Astrocyte of the cerebellum (primary cell): ENCODE data around the gene PAQR5.

Experiments
- DNase-seq: peaks from one replicate; pipeline ENCODE4 v3.0.0-alpha.2; 2011; ENCODE audit warnings: low read depth
- H3K4me3 ChIP-seq: 2 replicates; pipeline ENCODE4 v1.5.1; 2011; ENCODE audit warnings: mild to moderate bottlenecking, low read depth, low read length, moderate library complexity
- CTCF ChIP-seq: IDR thresholded peaks from 2 replicates; pipeline ENCODE4 v1.5.1; 2012; ENCODE audit warnings: low read length, low read depth, moderate library complexity, mild to moderate bottlenecking; ENCODE audit errors: missing control alignments
- in situ Hi-C: cut with HindIII; loops from 2 replicates; pipeline ENCODE4 v1.10.0; 2017; ENCODE audit warnings: low sequenced_read_pairs

The PAQR5 gene

GRCh38 chr15:69292826-69293420 lies 5.8 kb upstream of the PAQR5 start:
- DNase-seq = no peak
- TF ChIP-seq CTCF = no peak

GRCh38 chr15:69293741-69294615 lies 4.7 kb upstream of the PAQR5 start:
- DNase-seq = no peak
- no peak overlapping the region for H3K4me3 ChIP-seq
- no peak for TF ChIP-seq CTCF
- in situ Hi-C loops = no loop called here

More at GRCh38 chr15:69292826-69293420, 5.8 kb upstream of the PAQR5 start:
- no peak overlapping the region for H3K4me3 ChIP-seq
- in situ Hi-C loops = no loop called here

GRCh38 chr15:69296606-69297005 lies 2.1 kb upstream of the PAQR5 start:
- no peak for TF ChIP-seq CTCF
- no peak for DNase-seq
- in situ Hi-C loops = no loop called here
- H3K4me3 ChIP-seq = no peak overlapping the region

- in situ Hi-C loops = no loop called here
- DNase-seq = no peak
- H3K4me3 ChIP-seq = no peak overlapping the region
- no peak for TF ChIP-seq CTCF
Observed at GRCh38 chr15:69297642-69298353, 914 bp upstream of the PAQR5 start.

- H3K4me3 ChIP-seq = peak overlapping the region; percentile 35
- TF ChIP-seq CTCF = no peak
- no peak for DNase-seq
- in situ Hi-C loops = no loop called here
Observed at GRCh38 chr15:69298354-69298696, 387 bp upstream of the PAQR5 start.

GRCh38 chr15:69299451-69299886 lies 757 bp downstream of the PAQR5 start:
- no peak overlapping the region for H3K4me3 ChIP-seq
- TF ChIP-seq CTCF = no peak
- DNase-seq = no peak
- in situ Hi-C loops = no loop called here
